Activated naive CD8-positive, alpha-beta T cell treated with anti-CD3 and anti-CD28 coated beads, Interleukin-2, amount 50 U/mL, for 24 hours (primary cell): ENCODE measurements around the gene TRIM26.
A peak's percentile ranks its signal among the peaks of the same experiment; 100 is the strongest.

Experiments used
- ATAC-seq: fragments of 150-1000 bp; cut with Tn5 transposase; one replicate; pipeline ENCODE4 v1.10.0; 2021
- DNase-seq: peaks from one replicate; pipeline ENCODE4 v3.0.0; 2021
- H3K27ac Mint-ChIP-seq: one replicate; pipeline ENCODE4 v1.8.0; 2021; ENCODE audit warnings: mild to moderate bottlenecking, mixed read lengths
- H3K27me3 Mint-ChIP-seq: one replicate; pipeline ENCODE4 v1.8.0; 2021; ENCODE audit warnings: mixed read lengths
- H3K36me3 Mint-ChIP-seq: one replicate; pipeline ENCODE4 v1.8.0; 2021; ENCODE audit warnings: low read depth, mixed read lengths
- H3K4me1 Mint-ChIP-seq: one replicate; pipeline ENCODE4 v1.8.0; 2021; ENCODE audit warnings: mixed read lengths
- H3K4me3 Mint-ChIP-seq: one replicate; pipeline ENCODE4 v1.8.0; 2021; ENCODE audit warnings: mild to moderate bottlenecking, moderate library complexity, mixed read lengths
- H3K9me3 Mint-ChIP-seq: one replicate; pipeline ENCODE4 v1.8.0; 2021; ENCODE audit warnings: mixed read lengths

Gene TRIM26

DNA sequence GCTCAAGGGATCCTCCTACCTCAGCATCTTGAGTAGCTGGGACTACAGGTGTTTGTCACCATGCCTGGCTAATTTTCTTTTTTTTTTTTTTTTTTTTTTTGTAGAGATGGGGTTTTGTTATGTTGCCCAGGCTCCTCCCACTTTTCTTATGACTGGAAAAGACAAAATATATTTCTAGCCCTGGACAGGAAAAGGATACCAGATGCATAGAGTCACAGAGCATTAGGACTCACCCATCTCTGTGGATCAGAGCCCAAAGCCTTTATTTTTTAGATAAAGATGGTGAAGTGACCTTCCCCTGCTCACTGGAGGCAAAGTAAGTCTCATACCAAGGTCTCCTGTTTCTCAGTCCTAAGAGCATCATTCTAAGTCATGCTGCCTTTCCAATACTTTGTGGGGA, 55.6 kb downstream of the TRIM26 start:
- Mint-ChIP-seq H3K36me3 (no peaks in the 10 kb centered on the region), H3K27ac (no peak overlapping the region), H3K27me3 (peaks cover 11% of the 10 kb centered on the region), H3K9me3 (no peaks in the 10 kb centered on the region), H3K4me1 (peaks cover 6% of the 10 kb centered on the region), H3K4me3 (no peak overlapping the region)
- no peak for DNase-seq
- ATAC-seq: no peak

DNA sequence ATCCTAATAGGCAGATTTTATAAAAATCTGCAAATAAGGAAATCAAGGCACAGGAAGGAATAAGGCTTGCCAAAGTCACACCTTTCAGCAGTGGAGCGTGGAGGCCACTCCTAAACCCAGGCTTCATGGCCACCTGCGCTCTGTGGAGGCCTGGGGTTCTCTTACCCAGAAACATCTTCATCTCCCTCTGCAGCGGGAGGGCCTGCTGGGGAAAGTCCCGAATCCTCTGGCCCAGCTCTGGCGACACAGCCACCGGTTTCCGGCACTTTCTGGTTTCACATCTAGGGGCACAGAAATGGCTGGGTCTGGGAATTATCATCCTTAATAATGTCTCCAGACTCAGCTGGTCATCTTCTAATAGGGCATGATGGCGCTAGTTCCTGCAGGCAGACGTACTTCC, 56.4 kb downstream of the TRIM26 start:
- Mint-ChIP-seq H3K27me3 (peaks cover 11% of the 10 kb centered on the region), H3K27ac (no peak overlapping the region), H3K36me3 (no peaks in the 10 kb centered on the region), H3K9me3 (no peaks in the 10 kb centered on the region), H3K4me3 (no peak overlapping the region), H3K4me1 (peaks cover 1% of the 10 kb centered on the region)
- DNase-seq: no peak
- no peak for ATAC-seq

DNA sequence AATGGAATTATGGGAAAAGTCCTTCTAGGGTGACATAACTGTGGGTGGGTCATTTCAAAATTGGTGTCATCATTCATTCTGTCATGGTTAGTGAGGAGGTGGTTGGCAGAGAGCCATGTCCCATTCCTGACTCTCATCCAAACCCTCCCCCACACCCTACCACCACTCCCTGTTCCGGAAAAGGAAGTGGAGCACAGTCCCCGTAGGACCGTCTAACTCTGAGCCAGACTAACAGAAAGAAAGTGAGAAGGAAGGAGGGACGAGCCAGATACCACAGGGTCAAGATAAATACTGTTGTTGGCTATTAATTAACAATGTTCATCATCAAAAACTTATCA, 57.0 kb downstream of the TRIM26 start:
- H3K4me3 Mint-ChIP-seq: no peak overlapping the region

DNA sequence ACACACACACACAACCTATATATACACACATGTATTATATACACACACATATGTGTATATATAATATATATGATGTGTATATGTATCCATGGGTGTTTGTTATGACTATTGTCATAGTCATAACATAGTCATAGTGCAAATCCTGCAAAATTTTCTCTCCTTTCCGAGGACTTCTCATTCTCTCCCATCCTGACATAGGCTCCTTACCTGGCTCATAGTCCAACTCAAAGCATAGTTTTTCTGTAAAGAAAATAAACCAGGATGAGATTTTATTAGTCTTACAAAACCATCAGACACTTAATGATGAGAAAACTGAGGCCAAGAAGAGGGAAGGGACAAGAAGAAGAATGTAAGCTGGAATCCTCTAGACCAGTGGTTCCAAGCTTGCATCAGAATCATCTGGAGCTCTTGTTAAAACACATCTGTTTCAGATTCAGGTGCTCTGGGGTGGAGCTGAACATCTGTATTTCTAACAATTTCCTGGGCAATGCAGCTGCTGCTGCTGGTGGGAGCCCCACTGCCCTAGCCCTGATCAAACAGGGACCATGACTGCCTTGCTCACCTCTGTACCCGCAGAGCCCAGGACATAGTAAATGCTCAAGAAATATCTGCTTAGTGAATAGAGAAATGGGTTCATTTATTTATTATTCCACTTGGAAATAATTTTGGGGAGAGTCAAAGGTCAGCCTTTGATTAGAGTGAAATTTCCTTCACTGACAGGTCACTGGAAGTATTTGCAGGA, 57.5 kb downstream of the TRIM26 start:
- DNase-seq (no peak), ATAC-seq (no peak)
- H3K27me3 Mint-ChIP-seq: peaks cover 11% of the 10 kb centered on the region

More for the DNA sequence above, 57.0 kb downstream of the TRIM26 start:
- no peak overlapping the region for H3K27ac Mint-ChIP-seq
- H3K27me3 Mint-ChIP-seq: peaks cover 11% of the 10 kb centered on the region
- DNase-seq: no peak
- no peaks in the 10 kb centered on the region for H3K36me3 Mint-ChIP-seq
- H3K4me1 Mint-ChIP-seq: peaks cover 1% of the 10 kb centered on the region
- no peak for ATAC-seq
- no peaks in the 10 kb centered on the region for H3K9me3 Mint-ChIP-seq

DNA sequence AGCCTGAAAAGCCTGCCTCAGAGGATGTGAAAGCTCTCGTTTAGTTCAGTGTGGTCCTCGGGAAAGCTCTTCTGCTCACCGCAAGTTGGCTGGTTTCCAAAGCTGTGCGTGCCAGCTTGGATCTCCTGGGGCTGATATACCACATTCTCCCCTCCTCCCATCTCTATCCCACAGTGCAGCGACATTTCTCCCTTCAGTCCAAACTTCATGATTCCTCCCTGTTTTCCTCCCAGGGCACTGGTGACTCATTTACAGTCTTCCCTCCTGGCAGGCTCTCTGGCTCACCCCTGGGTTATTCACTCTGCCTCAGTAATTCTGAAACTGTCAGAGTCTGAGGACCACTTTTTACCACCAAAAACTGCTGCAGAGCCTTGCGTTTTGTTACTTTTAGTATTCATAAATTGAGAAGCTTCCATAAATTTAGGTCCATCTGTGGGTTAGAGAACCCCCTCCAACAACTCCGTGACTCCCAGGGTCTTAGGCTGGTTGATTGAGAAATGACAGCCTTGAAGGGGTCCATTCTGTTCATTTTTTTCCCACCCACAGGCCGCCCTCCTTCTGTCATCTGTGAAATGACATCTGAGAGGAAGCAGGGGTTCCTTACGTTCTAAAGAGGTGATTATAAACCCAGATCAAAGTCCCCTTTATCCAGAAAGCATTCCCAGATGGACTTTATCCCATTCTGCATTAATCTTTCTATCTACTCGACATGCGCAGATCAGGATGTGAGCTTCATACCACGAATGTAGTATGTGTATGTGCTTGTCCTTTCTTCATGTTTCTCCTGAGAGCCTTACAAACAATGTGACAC, 58.3 kb downstream of the TRIM26 start:
- Mint-ChIP-seq H3K27me3 (peaks cover 9% of the 10 kb centered on the region), H3K9me3 (no peaks in the 10 kb centered on the region), H3K4me1 (peaks cover 1% of the 10 kb centered on the region), H3K36me3 (no peaks in the 10 kb centered on the region), H3K4me3 (no peak overlapping the region), H3K27ac (no peak overlapping the region)
- ATAC-seq (no peak), DNase-seq (no peak)

More for the DNA sequence above, 57.5 kb downstream of the TRIM26 start:
- Mint-ChIP-seq H3K4me3 (no peak overlapping the region), H3K4me1 (peaks cover 1% of the 10 kb centered on the region), H3K36me3 (no peaks in the 10 kb centered on the region), H3K27ac (no peak overlapping the region), H3K9me3 (no peaks in the 10 kb centered on the region)

DNA sequence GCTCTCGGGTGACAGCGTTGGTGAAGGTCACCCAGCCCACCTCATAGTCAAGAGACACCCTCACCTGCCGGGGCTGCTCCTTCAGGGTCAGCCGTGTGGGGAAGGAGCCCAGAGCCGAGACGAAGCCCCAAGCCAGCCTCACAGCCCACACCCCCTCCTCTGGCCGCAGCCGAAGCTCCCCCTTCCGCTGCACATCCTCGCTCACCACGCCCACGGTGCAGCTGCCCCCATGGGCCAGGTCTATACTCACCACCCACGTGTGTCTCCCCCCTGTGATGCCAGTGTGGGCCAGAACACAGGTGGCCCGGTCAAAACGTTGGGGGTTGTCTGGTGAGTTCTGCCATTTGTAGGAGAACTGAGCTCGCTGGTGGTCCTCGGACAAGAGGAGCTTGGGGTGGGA, 59.1 kb downstream of the TRIM26 start:
- ATAC-seq (no peak), DNase-seq (no peak)
- Mint-ChIP-seq H3K27me3 (peaks cover 7% of the 10 kb centered on the region), H3K36me3 (no peaks in the 10 kb centered on the region), H3K4me3 (no peak overlapping the region), H3K27ac (no peak overlapping the region), H3K4me1 (peaks cover under 1% of the 10 kb centered on the region), H3K9me3 (no peaks in the 10 kb centered on the region)

DNA sequence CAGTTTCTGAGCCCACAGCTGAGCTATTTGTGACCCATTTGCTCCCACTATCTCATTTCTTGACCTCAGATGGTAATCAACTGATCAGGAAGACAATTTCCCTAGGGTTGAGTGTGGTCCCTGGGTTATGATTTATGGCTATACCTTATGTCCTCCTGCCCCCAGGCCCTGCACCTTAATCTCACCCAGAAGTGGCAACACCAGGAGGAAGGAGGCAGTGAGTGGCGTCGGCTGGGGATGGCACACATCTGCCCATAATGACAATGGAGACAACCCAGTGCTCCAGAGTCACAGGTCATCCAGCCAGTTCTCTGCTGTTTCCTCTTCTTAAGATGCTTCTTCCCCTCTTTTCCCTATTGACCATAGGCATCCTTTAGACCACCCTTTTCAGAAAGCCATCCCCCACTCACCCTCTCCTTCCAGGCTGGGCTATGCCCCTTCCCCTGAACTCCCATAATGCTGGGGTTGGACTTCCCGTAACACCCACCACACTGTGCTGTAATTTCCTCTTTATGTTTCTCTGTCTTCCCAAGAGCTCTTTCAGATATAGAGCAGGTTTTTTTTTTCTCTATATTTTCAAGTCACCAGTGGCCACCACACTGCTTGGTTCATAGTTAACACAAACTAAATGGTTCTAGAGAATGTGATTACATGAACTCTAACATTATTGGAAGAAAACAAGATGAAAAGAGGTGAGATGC, 60.1 kb downstream of the TRIM26 start:
- H3K9me3 Mint-ChIP-seq: no peaks in the 10 kb centered on the region

DNA sequence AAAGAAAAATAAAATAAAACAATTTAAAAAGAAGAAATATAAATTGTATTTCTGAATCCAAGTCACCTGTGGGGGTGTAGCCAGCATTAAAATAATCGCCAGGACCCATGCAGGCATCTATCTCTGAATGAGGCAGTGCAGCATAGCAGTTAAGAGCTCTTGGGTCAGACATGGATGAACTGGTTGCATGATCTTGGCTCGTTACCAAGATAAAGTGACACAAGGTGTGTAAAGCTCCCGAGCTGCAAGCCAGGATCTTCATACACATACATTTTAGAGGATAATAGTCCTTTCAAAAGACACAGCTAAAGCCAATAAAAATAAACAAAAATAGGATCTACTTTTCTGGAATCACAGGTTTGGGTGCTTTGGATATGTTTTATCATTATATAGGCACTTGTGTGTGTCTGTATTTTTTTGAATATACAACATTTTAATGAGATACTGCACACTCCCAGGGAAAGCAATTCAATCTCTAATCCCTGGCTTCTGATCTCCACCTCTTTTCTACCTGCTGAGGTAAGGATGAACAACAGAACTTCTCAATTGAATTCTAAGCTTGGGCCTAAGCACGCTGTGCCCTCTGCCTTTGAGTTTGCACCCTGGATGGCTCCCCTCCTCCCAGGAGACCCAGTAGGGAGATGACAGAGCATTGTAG, 61.1 kb downstream of the TRIM26 start:
- Mint-ChIP-seq H3K4me3 (no peak overlapping the region), H3K4me1 (no peaks in the 10 kb centered on the region), H3K27me3 (peaks cover 7% of the 10 kb centered on the region), H3K9me3 (no peaks in the 10 kb centered on the region), H3K27ac (no peak overlapping the region), H3K36me3 (no peaks in the 10 kb centered on the region)
- DNase-seq: no peak
- ATAC-seq: no peak

More for the DNA sequence above, 60.1 kb downstream of the TRIM26 start:
- ATAC-seq (no peak), DNase-seq (no peak)
- Mint-ChIP-seq H3K4me3 (no peak overlapping the region), H3K36me3 (no peaks in the 10 kb centered on the region), H3K27ac (no peak overlapping the region), H3K4me1 (no peaks in the 10 kb centered on the region), H3K27me3 (peaks cover 7% of the 10 kb centered on the region)

DNA sequence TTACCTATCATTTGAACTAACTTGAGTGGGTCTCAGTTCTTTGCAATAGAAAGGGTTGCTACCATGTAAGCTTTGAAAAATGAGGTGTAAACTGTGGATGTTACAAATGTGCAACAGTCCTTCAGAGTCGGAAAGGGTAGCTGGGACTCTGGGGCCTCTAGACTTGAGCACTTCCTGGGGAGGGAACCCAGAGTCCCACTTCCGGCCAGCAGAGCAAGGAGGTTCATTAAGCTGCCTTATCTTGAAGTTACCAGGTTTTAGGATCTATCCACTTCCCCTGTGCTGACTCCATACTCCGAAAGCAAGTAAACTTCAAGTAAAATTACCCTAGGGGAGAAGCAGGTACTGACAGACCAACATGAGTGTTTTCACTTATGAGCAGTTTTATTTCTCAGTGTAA, 61.6 kb downstream of the TRIM26 start:
- DNase-seq (no peak), ATAC-seq (no peak)
- Mint-ChIP-seq H3K36me3 (no peaks in the 10 kb centered on the region), H3K9me3 (no peaks in the 10 kb centered on the region), H3K27ac (no peak overlapping the region), H3K4me3 (no peak overlapping the region), H3K27me3 (peaks cover 7% of the 10 kb centered on the region), H3K4me1 (no peaks in the 10 kb centered on the region)

DNA sequence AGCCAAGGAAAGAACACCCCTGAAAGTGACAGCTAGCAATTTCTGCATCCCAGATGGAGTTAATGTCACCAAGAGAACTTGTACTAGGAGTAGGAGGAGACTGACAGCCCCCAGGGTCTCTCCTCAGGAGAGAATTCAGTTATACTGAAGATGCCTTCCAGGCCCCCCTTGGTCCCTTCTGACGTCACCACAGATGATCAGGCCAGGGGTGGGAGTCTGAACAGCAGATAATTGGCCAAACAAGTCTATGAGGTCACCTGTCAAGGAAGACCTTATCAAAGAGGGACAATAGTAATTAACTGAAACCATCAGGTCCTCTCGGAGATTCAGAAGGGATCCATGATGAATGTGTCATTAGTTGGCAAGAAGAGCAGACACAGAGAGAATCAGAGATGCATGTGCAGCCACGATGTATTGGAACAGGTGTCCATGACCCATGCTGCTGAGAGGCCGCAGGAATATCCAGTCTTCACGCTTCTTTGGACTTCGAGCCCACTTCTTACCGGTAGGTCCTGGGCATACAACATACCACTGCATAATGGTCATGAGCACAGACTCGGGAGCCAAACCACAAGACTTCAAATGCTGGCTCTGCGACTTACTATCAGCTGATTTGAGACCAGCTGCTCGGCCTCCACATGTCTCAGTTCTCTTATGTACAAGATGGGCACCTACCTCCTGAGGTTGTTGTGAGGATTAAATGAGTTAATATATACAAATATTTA, 62.4 kb downstream of the TRIM26 start:
- no peak for DNase-seq
- Mint-ChIP-seq H3K36me3 (no peaks in the 10 kb centered on the region), H3K9me3 (no peaks in the 10 kb centered on the region), H3K4me1 (no peaks in the 10 kb centered on the region), H3K4me3 (no peak overlapping the region), H3K27me3 (peaks cover 7% of the 10 kb centered on the region), H3K27ac (no peak overlapping the region)
- ATAC-seq: no peak

DNA sequence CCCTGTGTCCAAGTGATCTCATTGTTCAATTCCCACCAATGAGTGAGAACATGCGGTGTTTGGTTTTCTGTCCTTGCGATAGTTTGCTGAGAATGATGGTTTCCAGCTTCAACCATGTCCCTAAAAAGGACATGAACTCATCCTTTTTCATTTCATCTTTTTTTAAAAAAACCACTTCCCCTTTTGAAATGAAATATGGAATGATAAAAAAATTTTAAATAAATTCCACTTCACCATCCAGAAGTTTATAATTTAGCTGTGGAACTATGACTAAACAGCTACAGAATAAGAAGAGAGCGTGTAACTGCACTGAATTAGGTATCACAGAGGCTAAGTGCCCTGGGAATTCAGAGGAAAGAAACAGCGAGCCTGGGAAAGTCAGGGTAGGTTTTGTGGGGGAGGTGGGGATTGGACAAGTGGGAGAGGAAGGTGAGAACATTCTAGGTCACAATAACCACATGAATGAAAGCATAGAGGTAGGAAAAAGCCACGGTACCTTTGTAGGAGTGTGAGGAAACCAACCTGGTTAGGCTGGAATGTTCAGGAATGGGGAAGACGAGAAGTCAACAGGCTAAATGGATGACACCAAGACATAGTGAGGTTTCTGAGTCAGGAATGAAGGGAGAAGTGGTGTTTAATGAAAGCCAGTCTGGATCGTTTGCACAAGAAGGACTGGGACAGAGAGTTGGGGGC, 63.2 kb downstream of the TRIM26 start:
- no peak overlapping the region for H3K4me3 Mint-ChIP-seq
- peaks cover 8% of the 10 kb centered on the region for H3K27me3 Mint-ChIP-seq
- ATAC-seq (no peak), DNase-seq (no peak)
- H3K4me1 Mint-ChIP-seq: no peaks in the 10 kb centered on the region
- no peak overlapping the region for H3K27ac Mint-ChIP-seq
- H3K9me3 Mint-ChIP-seq: no peaks in the 10 kb centered on the region
- H3K36me3 Mint-ChIP-seq: no peaks in the 10 kb centered on the region

DNA sequence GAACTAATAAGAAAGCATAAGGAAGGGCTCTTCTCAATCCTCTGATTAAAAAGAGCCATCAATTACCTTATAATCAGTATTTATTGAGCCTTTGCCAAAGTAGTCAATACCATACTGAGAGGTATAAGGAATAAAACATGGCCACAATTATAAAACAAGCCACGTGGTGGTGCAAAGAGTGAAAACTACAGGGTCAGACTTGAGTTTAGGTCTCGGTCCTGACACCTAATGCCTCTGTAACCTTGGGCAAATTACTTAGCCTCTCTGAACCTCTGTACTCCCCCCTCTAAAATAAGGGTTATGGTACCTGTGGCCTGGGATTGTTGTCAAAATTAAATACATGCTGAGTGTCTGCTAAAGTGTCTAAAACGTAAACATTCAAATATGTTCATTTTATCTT, 64.0 kb downstream of the TRIM26 start:
- DNase-seq: no peak
- Mint-ChIP-seq H3K27ac (no peak overlapping the region), H3K9me3 (no peaks in the 10 kb centered on the region), H3K27me3 (peaks cover 11% of the 10 kb centered on the region), H3K36me3 (no peaks in the 10 kb centered on the region), H3K4me1 (no peaks in the 10 kb centered on the region), H3K4me3 (no peak overlapping the region)
- no peak for ATAC-seq

DNA sequence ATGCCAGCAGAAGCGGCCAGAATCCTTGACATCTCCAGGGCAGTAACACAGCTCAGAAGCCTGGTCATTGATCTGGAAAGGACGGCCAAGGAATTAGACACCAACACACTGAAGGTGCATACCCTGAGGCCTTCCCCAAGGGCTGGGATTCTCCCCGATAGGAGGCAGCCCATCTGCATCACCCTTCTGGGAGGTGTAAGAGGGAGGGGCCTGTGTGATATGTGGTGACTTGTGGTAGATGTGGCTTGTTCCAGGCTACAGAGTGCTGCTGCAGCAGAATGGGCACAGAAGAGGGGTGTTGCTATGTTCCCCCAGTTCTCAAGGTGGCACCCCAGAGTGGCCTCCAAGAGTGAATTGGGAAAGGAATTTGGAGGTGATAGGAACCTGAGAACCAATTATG, 66.1 kb downstream of the TRIM26 start:
- H3K9me3 Mint-ChIP-seq: no peaks in the 10 kb centered on the region
- H3K4me1 Mint-ChIP-seq: no peaks in the 10 kb centered on the region
- H3K27me3 Mint-ChIP-seq: peaks cover 23% of the 10 kb centered on the region

More for the DNA sequence above, 66.1 kb downstream of the TRIM26 start:
- ATAC-seq (peak; percentile 36), DNase-seq (no peak)
- Mint-ChIP-seq H3K27ac (no peak overlapping the region), H3K36me3 (no peaks in the 10 kb centered on the region), H3K4me3 (no peak overlapping the region)
